ENCODE results near the gene TMED7.

TMED7 gene

GRCh38 chr5:115579216-115579615 is 46.6 kb downstream of the TMED7 start:
- no peak for DNase-seq

DNA sequence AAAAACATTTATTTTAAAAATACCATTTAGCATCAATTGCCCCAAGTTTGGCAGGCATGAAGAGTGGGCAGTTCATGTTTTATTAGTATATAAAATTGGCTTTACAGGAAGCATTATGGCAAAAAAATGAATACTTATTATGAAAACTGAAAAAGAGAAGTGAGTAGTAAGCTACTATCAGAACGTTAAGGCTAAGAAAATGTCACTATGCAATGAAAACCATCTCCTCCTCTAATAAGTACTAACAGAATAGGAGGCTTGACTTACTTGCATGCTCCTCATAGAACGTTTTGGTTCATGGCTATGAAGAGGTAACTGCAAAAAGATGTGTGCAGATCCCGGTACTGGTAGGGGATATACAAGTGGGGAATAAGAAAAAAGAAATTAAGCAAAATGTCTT is 47.2 kb downstream of the TMED7 start:
- DNase-seq, result no peak

GRCh38 chr5:115577741-115578140 is 48.1 kb downstream of the TMED7 start:
- DNase-seq, result no peak

- no peak for DNase-seq
Observed at GRCh38 chr5:115577329-115577728, 48.5 kb downstream of the TMED7 start.

- no peak for DNase-seq
Observed at GRCh38 chr5:115575167-115576070, 50.4 kb downstream of the TMED7 start.

DNA sequence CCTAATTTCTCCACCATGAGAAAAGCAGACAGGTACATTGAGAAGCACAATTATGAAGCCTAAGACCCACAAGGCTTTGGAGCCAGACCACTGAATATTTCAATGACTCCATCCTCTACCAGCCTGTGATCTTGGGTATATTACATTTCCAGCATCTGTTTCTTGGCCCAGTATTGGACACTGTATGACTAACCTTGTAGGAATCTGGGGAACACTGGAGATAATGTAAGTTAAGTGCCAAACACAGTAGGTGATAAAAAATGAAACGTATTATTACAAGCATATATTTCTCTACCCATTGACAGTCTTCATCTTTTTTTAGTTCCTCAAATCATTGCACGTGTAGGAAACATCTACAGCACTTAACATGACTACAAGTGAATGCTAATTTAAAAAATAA is 52.7 kb downstream of the TMED7 start:
- no peak for DNase-seq

DNA sequence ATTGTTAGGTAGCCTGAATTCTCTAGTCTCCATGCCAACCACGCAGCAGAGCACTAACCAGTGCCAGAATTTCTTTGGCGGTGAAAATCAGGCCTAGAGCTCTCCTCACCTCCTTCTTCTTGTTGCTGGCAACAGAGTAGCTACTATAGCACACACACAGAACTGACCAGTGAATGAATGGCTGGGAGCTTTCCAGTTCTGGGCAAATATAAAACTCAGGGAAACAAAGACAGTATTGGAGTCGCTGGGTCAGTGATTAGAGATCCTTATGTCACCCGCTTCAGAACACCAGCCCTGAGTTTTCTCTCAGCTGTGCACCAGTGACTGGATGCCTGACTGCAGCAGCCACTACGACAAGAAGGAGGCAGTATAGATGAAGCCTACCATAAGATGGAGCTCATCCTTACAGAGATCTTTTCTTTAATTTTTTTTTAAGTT is 54.4 kb downstream of the TMED7 start:
- DNase-seq, result no peak

GRCh38 chr5:115568668-115569067 is 57.2 kb downstream of the TMED7 start:
- DNase-seq, result no peak

DNA sequence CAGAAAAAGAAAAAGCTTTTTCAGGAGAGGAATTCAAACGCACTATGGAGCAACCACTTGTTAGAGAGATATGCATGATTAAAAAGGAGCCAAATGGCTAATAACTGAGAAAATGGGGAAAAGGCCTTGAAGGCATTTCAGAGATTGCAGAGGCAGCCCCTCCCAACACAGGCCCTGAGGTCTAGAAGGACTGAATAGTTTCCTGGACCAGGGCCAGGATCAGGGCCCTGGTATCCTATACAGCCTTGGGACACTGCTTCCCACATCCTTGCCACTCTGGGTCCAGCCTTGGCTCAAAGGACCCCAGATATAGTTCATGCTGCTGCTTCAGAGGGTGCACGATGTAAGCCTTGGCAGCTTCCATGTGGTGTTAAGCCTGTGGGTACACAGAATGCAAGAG is 60.6 kb downstream of the TMED7 start:
- no peak for DNase-seq
